ENCODE results near the gene RNF112.

DNA sequence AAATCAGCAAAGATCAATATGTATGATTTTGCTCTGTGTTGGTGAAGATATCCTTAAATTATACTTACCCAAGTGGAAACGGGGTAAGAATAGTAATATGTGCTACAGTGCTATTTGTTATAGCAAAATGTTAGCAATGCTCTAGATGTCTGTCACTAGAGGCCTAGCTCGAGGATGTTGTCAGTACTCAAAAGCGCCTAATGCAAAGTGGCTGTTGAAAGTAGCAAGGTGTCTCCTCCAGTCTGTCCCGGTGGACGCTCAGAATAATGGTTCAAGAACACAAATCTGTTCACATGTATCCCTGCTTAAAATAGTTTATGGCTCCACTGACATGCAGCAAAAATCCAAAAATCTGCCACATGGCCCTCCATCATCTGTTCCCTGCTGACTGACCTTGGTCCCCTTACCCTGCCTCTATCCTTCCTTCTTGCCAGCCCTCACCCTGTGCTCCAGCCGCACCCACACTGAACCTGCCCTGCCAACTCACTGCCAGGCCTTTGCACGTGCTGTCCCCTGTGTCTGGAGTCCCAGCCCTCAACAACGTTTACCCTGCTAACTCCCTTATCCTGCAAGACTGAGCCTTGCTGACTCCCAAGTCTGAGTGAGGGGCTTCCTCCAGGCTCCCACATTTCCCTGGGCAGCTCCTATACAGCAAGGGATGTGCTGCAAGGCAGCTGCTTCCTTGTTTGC lies 9.6 kb upstream of the RNF112 start:
- no peak for TF ChIP-seq POLR2AphosphoS5 (IDR thresholded peaks at IDR 0.05)
- TF ChIP-seq TAF1 (IDR thresholded peaks at IDR 0.05; ENCODE audit: low read depth): no peak
- TF ChIP-seq, protein P1, sequence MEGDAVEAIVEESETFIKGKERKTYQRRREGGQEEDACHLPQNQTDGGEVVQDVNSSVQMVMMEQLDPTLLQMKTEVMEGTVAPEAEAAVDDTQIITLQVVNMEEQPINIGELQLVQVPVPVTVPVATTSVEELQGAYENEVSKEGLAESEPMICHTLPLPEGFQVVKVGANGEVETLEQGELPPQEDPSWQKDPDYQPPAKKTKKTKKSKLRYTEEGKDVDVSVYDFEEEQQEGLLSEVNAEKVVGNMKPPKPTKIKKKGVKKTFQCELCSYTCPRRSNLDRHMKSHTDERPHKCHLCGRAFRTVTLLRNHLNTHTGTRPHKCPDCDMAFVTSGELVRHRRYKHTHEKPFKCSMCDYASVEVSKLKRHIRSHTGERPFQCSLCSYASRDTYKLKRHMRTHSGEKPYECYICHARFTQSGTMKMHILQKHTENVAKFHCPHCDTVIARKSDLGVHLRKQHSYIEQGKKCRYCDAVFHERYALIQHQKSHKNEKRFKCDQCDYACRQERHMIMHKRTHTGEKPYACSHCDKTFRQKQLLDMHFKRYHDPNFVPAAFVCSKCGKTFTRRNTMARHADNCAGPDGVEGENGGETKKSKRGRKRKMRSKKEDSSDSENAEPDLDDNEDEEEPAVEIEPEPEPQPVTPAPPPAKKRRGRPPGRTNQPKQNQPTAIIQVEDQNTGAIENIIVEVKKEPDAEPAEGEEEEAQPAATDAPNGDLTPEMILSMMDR (IDR thresholded peaks at IDR 0.05; ENCODE audit: poor library complexity, severe bottlenecking): no peak
- TF ChIP-seq, protein P2, sequence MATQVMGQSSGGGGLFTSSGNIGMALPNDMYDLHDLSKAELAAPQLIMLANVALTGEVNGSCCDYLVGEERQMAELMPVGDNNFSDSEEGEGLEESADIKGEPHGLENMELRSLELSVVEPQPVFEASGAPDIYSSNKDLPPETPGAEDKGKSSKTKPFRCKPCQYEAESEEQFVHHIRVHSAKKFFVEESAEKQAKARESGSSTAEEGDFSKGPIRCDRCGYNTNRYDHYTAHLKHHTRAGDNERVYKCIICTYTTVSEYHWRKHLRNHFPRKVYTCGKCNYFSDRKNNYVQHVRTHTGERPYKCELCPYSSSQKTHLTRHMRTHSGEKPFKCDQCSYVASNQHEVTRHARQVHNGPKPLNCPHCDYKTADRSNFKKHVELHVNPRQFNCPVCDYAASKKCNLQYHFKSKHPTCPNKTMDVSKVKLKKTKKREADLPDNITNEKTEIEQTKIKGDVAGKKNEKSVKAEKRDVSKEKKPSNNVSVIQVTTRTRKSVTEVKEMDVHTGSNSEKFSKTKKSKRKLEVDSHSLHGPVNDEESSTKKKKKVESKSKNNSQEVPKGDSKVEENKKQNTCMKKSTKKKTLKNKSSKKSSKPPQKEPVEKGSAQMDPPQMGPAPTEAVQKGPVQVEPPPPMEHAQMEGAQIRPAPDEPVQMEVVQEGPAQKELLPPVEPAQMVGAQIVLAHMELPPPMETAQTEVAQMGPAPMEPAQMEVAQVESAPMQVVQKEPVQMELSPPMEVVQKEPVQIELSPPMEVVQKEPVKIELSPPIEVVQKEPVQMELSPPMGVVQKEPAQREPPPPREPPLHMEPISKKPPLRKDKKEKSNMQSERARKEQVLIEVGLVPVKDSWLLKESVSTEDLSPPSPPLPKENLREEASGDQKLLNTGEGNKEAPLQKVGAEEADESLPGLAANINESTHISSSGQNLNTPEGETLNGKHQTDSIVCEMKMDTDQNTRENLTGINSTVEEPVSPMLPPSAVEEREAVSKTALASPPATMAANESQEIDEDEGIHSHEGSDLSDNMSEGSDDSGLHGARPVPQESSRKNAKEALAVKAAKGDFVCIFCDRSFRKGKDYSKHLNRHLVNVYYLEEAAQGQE (IDR thresholded peaks at IDR 0.05; ENCODE audit: borderline replicate concordance): no peak

Measured in neural cell (in vitro differentiated cells).